ENCODE data around the gene CD151. TPM values are rescaled to one million over a fixed set of nuclear protein-coding genes. Genes with fewer than 3 reads are reported as not detected.

Gene CD151
- total and polyA plus RNA-seq, 9 donors, result 133 to 178 (median 147) TPM

DNA sequence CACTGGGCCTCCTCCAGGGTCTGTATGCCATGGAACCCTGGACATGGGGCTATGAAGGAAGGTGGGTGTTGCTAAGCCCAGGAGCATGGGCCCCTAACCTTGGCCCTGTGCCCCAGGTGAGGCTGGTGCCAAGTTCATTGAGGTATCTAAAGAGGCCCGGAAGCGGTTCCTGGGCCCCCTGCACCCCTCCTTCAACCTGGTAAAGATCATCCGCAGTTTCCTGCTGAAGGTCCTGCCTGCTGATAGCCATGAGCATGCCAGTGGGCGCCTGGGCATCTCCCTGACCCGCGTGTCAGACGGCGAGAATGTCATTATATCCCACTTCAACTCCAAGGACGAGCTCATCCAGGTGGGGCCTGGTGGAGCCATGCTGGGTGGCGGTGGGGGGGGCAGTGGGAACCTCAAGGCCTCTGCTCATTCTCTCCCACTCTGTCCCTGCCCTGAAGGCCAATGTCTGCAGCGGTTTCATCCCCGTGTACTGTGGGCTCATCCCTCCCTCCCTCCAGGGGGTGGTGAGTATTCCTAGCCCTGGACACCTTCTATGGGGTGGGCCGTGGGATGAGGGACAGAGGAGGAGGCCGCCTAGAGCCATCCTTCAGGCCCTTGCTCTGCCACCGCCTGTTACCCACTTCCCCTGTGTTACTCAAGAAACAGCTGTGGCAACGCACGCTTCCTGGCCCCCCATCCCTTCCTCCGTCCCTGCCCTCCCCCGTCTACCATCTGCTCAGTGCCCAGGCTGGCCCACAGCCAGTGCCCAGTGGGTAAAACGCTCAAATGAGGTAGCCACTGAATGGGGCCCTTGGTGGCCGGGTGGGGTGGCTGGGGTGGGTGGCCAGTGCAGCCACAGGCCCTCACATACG lies 11.0 kb upstream of the CD151 start:
- Histone ChIP-seq H3K27ac (ENCODE audit: low read length) (no peak overlapping the region), H3K36me3 (ENCODE audit: control insufficient read depth, insufficient read depth, low read length) (peaks cover 23% of the 10 kb centered on the region), H3K9me3 (replicated peaks; ENCODE audit: control insufficient read depth, low read depth, low read length) (no peaks in the 10 kb centered on the region), H3K27me3 (ENCODE audit: control insufficient read depth, insufficient read depth, low read length) (peaks cover 11% of the 10 kb centered on the region), H3K4me1 (ENCODE audit: control insufficient read depth, insufficient read depth, low read length) (peaks cover 64% of the 10 kb centered on the region), H3K4me3 (ENCODE audit: low read length) (no peak overlapping the region)
- WGBS (ENCODE audit: insufficient coverage), result 85% methylated on average over 8 of the region's 22 CpGs
- peak; percentile 55 for DNase-seq

DNA sequence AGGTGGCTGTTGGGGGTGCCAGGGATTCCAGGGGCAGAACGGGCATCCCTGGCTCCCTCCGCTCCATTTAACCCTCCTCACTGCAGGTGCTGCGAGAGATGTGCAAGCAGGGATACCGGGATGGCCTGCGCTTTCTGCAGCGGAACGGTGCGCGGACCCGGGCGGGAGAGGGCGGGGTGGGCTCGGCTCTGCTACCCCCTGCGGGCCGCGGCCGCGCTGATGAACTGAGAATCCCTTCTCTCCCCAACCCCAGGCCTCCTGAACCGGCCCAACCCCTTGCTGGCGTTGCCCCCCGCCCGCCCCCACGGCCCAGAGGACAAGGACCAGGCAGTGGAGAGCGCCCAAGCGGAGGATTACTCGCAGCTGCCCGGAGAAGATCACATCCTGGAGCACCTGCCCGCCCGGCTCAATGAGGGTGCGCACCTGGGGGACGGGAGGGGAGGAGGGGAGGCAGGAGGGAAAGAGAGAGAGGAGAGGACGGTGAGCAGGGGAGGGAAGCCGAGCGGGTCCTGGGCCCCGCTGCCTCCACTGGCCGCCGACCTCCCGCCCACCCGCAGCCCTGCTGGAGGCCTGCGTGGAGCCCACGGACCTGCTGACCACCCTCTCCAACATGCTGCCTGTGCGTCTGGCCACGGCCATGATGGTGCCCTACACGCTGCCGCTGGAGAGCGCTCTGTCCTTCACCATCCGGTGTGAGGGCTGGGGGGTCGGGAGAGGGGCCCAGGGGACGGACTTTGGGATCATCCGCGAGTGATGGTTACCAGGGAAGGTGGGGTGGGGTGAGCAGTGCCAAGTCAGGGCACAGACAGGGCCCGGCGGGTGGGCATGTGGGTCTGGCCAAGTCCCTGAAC lies 9.1 kb upstream of the CD151 start:
- Histone ChIP-seq H3K9me3 (replicated peaks; ENCODE audit: control insufficient read depth, low read depth, low read length) (no peaks in the 10 kb centered on the region), H3K4me1 (ENCODE audit: control insufficient read depth, insufficient read depth, low read length) (peaks cover 79% of the 10 kb centered on the region), H3K27me3 (ENCODE audit: control insufficient read depth, insufficient read depth, low read length) (peaks cover 19% of the 10 kb centered on the region), H3K36me3 (ENCODE audit: control insufficient read depth, insufficient read depth, low read length) (peaks cover 23% of the 10 kb centered on the region), H3K27ac (ENCODE audit: low read length) (no peak overlapping the region), H3K4me3 (ENCODE audit: low read length) (no peak overlapping the region)
- DNase-seq, result no peak
- 81% methylated on average over 35 of the region's 53 CpGs for WGBS (ENCODE audit: insufficient coverage)

DNA sequence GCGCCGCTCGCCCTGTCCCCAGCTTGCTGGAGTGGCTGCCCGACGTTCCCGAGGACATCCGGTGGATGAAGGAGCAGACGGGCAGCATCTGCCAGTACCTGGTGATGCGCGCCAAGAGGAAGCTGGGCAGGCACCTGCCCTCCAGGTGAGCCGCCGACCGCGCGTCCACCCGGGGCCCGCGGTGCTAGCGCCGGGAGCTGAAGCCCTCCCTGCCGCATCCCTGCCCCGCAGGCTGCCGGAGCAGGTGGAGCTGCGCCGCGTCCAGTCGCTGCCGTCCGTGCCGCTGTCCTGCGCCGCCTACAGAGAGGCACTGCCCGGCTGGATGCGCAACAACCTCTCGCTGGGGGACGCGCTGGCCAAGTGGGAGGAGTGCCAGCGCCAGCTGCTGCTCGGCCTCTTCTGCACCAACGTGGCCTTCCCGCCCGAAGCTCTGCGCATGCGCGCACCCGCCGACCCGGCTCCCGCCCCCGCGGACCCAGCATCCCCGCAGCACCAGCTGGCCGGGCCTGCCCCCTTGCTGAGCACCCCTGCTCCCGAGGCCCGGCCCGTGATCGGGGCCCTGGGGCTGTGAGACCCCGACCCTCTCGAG lies 8.4 kb upstream of the CD151 start:
- DNase-seq, result peak; percentile 83
- Histone ChIP-seq H3K4me3 (ENCODE audit: low read length) (no peak overlapping the region), H3K27me3 (ENCODE audit: control insufficient read depth, insufficient read depth, low read length) (peaks cover 25% of the 10 kb centered on the region), H3K4me1 (ENCODE audit: control insufficient read depth, insufficient read depth, low read length) (peaks cover 81% of the 10 kb centered on the region), H3K27ac (ENCODE audit: low read length) (peak overlapping the region; percentile 71), H3K36me3 (ENCODE audit: control insufficient read depth, insufficient read depth, low read length) (peaks cover 23% of the 10 kb centered on the region), H3K9me3 (replicated peaks; ENCODE audit: control insufficient read depth, low read depth, low read length) (no peaks in the 10 kb centered on the region)
- WGBS (ENCODE audit: insufficient coverage), result 50% methylated on average over 58 of the region's 59 CpGs

DNA sequence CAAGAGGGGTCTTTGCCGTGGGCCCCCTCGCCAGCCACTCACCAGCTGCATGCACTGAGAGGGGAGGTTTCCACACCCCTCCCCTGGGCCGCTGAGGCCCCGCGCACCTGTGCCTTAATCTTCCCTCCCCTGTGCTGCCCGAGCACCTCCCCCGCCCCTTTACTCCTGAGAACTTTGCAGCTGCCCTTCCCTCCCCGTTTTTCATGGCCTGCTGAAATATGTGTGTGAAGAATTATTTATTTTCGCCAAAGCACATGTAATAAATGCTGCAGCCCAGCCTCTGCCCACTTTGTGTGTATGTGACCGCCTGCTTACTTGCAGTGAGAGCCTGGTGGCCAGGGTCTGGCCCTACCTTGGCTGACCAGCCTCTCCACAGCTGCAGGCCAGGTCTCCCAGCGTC lies 7.8 kb upstream of the CD151 start:
- DNase-seq, result no peak
- Histone ChIP-seq H3K9me3 (replicated peaks; ENCODE audit: control insufficient read depth, low read depth, low read length) (no peaks in the 10 kb centered on the region), H3K4me3 (ENCODE audit: low read length) (no peak overlapping the region), H3K36me3 (ENCODE audit: control insufficient read depth, insufficient read depth, low read length) (peaks cover 23% of the 10 kb centered on the region), H3K27ac (ENCODE audit: low read length) (peak overlapping the region; percentile 71), H3K27me3 (ENCODE audit: control insufficient read depth, insufficient read depth, low read length) (peaks cover 31% of the 10 kb centered on the region), H3K4me1 (ENCODE audit: control insufficient read depth, insufficient read depth, low read length) (peaks cover 87% of the 10 kb centered on the region)
- WGBS (ENCODE audit: insufficient coverage), result 83% methylated on average over 3 of the region's 11 CpGs

DNA sequence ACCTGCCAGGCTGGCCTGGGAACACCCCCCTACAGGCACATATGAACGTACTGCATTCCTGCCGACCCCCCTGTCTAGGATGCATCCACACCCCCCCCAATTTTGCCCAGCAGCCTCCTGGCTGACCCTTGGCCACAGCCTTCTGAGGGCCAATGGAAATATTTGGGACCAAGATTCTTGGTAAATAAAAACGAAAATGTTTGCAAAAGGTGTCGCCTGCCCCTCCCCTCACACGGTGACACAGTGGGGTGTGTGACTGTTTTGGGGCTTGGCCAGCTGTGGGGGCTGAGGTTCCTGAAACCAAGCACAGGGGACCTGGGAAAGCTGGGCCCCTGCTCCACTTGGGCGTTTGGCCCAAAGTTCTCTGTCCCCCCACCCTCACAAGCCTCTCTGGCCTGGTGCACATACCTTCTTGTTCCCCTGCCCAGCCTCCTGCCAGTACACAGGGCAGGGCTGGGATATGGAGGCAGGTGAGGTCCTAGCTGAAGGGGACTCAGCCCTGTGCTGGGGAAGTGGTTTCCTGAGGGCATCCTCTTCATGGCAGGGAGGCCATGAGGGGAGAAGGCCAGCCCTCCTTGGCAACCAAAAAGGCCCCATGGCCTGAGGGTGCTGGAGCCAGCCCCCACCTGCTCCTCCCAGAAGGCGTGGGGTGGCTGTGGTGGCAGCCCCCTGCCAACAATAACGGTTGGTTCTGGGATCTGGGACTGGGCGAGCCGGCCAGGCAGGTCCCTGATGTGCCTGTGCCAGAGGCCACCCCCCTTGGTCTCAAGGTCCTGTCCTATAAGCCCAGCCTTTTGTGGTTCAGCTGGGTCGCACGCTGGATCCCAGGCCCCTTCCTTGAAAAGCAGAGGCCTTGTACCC lies 7.2 kb upstream of the CD151 start:
- peaks cover 87% of the 10 kb centered on the region for H3K4me1 ChIP-seq (ENCODE audit: control insufficient read depth, insufficient read depth, low read length)
- peaks cover 37% of the 10 kb centered on the region for H3K27me3 ChIP-seq (ENCODE audit: control insufficient read depth, insufficient read depth, low read length)
- H3K9me3 ChIP-seq (replicated peaks; ENCODE audit: control insufficient read depth, low read depth, low read length), result no peaks in the 10 kb centered on the region
- peaks cover 23% of the 10 kb centered on the region for H3K36me3 ChIP-seq (ENCODE audit: control insufficient read depth, insufficient read depth, low read length)
- H3K27ac ChIP-seq (ENCODE audit: low read length), result peak overlapping the region; percentile 7
- H3K4me3 ChIP-seq (ENCODE audit: low read length), result no peak overlapping the region
- no peak for DNase-seq
- WGBS (ENCODE audit: insufficient coverage), result 77% methylated on average over 9 of the region's 12 CpGs

DNA sequence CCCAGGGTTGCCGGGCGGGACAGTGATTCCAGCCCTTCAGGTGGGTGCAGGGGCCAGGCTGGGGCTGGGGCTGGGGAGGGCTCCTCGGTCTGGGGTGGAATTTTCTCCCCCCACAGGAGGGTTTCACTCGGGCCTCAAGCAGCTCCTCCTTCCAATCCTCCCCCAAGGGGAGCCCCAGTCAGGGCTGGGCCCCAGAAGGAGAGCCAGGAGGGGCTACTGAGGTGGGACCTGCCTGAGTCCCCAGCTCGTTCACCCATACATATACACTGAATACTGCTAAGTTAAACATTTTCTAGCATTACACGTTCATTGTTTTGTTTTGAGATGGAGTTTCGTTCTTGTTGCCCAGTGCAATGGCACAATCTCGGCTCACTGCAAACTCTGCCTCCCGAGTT lies 6.5 kb upstream of the CD151 start:
- Histone ChIP-seq H3K36me3 (ENCODE audit: control insufficient read depth, insufficient read depth, low read length) (peaks cover 23% of the 10 kb centered on the region), H3K9me3 (replicated peaks; ENCODE audit: control insufficient read depth, low read depth, low read length) (no peaks in the 10 kb centered on the region), H3K27ac (ENCODE audit: low read length) (no peak overlapping the region), H3K27me3 (ENCODE audit: control insufficient read depth, insufficient read depth, low read length) (peaks cover 44% of the 10 kb centered on the region), H3K4me3 (ENCODE audit: low read length) (no peak overlapping the region), H3K4me1 (ENCODE audit: control insufficient read depth, insufficient read depth, low read length) (peaks cover 87% of the 10 kb centered on the region)
- WGBS (ENCODE audit: insufficient coverage), result 89% methylated on average over 3 of the region's 9 CpGs
- DNase-seq, result no peak

DNA sequence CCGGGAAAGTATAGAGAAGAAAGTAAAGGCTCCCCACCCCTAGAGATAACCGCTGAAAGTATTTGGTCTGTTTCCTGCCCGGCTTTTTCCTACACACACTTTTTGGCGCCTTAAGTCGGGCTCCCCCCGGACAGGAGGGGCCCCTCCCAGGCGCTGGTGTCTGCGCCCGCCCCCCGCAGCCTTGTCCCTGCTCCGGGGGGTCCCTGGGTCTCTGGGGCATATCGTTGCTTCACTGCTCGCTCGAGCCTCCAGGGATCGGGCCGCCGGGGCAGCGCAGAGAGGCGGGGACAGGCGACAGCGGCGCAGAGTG lies 6.0 kb upstream of the CD151 start:
- Histone ChIP-seq H3K27ac (ENCODE audit: low read length) (peak overlapping the region; percentile 51), H3K9me3 (replicated peaks; ENCODE audit: control insufficient read depth, low read depth, low read length) (no peaks in the 10 kb centered on the region), H3K4me1 (ENCODE audit: control insufficient read depth, insufficient read depth, low read length) (peaks cover 87% of the 10 kb centered on the region), H3K27me3 (ENCODE audit: control insufficient read depth, insufficient read depth, low read length) (peaks cover 49% of the 10 kb centered on the region), H3K4me3 (ENCODE audit: low read length) (peak overlapping the region; percentile 18), H3K36me3 (ENCODE audit: control insufficient read depth, insufficient read depth, low read length) (peaks cover 21% of the 10 kb centered on the region)
- DNase-seq, result no peak
- WGBS (ENCODE audit: insufficient coverage), result 2% methylated on average over 19 of the region's 22 CpGs

DNA sequence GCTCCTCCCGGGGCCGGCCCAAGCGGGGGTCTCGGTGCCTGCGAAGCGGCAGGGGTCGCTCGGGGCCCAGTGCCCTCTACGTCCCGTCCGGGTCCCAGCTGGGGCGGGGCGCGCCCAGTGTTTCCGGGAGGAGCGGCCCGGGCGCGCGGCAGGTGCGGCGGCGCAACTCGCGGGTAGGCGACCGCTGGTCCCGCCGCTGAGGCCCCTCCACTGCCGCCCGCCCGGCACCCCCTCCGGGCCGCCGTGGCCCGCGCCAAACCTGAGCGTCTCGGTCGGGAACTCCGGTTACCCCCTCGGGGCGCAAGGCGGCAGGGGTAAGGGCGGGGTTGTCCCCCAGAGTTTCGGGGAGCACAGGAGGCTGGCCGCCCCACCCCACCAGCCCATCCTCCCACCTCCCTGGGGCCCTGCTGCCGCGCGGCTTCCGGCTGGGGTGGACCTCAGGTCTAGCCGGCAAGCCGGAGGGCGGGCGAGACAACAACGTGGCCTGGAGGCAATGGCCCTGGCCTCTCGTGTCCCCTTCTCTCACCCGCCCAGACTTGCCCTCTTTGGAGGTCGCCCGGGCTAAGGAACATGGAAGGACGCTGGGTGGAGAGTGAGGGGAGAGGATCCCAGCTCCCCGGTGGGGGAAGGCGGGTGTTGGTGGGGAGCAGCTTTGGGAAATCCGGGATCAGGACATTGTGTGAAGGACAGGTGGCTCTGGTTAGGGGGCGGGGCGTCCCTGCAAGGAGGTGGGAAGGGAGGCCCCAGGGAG lies 5.4 kb upstream of the CD151 start:
- H3K4me3 ChIP-seq (ENCODE audit: low read length), result peak overlapping the region; percentile 25
- H3K9me3 ChIP-seq (replicated peaks; ENCODE audit: control insufficient read depth, low read depth, low read length), result no peaks in the 10 kb centered on the region
- H3K27me3 ChIP-seq (ENCODE audit: control insufficient read depth, insufficient read depth, low read length), result peaks cover 52% of the 10 kb centered on the region
- peaks cover 17% of the 10 kb centered on the region for H3K36me3 ChIP-seq (ENCODE audit: control insufficient read depth, insufficient read depth, low read length)
- H3K27ac ChIP-seq (ENCODE audit: low read length), result peak overlapping the region; percentile 29
- WGBS (ENCODE audit: insufficient coverage), result 4% methylated on average over 51 of the region's 66 CpGs
- H3K4me1 ChIP-seq (ENCODE audit: control insufficient read depth, insufficient read depth, low read length), result peaks cover 88% of the 10 kb centered on the region
- DNase-seq, result no peak

DNA sequence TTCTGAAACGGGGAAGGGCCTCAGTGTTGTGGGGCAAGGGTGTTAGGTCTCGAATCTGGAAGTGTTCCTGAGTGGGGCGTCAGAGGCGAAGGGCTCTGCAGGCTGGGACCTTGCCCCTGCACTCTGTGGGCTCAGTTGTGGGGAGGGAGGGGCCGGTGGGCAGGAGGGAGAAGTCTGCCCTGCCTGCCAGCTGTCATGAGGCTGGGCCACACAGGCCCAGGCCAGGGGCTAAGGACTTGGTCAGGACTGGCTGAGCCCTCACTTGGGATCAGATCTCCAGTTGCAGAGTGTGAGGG lies 4.9 kb upstream of the CD151 start, which contains the start of gene CRACR2B:
Gene CRACR2B, plus strand, starts transcription at position 23 of the 296 bp plus-strand sequence. CDS start 689 bp downstream, outside the sequence.
- Histone ChIP-seq H3K9me3 (replicated peaks; ENCODE audit: control insufficient read depth, low read depth, low read length) (no peaks in the 10 kb centered on the region), H3K4me3 (ENCODE audit: low read length) (peak within 1 kb of the TSS; percentile 25), H3K4me1 (ENCODE audit: control insufficient read depth, insufficient read depth, low read length) (peaks cover 88% of the 10 kb centered on the region), H3K36me3 (ENCODE audit: control insufficient read depth, insufficient read depth, low read length) (peaks cover 13% of the 10 kb centered on the region), H3K27ac (ENCODE audit: low read length) (peak within 1 kb of the TSS; percentile 59), H3K27me3 (ENCODE audit: control insufficient read depth, insufficient read depth, low read length) (peaks cover 52% of the 10 kb centered on the region)
- 37% methylated on average over 4 of the region's 5 CpGs for WGBS (ENCODE audit: insufficient coverage)
- peak; percentile 39 for DNase-seq
